ENCODE data around the gene CCN6.
"Not testable (repeated sequence)": the region's sequence is repeated elsewhere in the genome, so short reads cannot be mapped to it uniquely, and the experiment has no call there.

The CCN6 gene

DNA sequence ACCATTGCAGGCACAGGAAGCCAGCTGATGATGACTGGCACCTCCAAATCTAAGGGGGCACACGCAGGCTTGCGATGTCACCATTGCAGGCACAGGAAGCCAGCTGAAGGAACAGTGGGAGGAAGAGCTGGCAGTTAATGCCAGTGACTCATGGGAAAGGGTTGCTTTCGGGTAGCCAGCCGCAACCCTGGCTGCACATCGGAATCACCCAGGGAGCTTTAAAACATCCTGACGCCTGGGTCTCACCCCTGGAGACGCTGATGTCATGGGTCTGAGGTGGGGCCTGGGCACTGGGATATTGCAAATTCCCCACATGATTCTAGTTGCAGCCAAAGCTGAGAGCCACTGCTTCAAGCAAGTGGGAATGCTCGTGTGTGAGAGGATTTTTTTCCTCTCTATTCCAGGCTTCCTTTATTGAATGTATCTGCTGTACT lies 16.1 kb upstream of the CCN6 start:
- Histone ChIP-seq H3K27me3 (ENCODE audit: control insufficient read depth in 2 of 2, insufficient read depth in 2 of 2, low read length in 2 of 2) (no peaks in the 10 kb centered on the region), H3K9me3 (ENCODE audit: control insufficient read depth in 2 of 2, low read length in 2 of 2) (no peaks in the 10 kb centered on the region), H3K4me3 (ENCODE audit: low read length in 2 of 2) (no peak overlapping the region), H3K36me3 (ENCODE audit: control insufficient read depth in 2 of 2, insufficient read depth in 2 of 2, low read length in 2 of 2) (no peaks in the 10 kb centered on the region), H3K9ac (ENCODE audit: low read depth in 1 of 2, low read length in 2 of 2) (no peak overlapping the region), H3K27ac (ENCODE audit: low read depth in 2 of 2, low read length in 2 of 2) (peak overlapping the region in 1 of 2 donors; percentile 20), H3K4me1 (ENCODE audit: control insufficient read depth in 2 of 2, insufficient read depth in 2 of 2, low read length in 2 of 2) (peaks cover 0 to 4% of the 10 kb centered on the region in 2 donors)

DNA sequence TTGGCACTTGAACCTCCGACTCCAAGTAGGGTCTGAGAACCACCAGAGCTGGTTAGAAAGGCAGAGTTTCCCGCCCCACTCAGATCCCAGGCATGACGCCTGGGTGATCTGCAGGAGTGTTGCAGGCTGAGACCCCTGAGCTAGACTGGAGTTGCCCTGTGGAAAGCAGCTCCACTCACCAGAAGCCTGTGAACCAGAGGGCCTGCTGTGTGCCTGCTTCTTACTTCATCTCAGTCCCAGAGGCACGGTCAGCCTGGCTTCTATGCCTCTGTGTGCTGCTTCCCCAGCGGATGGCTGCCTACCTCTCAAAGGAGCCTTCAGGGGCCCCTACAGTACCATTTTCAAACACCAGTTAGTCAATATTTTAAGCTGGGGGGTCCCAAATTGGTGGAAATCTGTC lies 15.6 kb upstream of the CCN6 start:
- Histone ChIP-seq H3K9ac (ENCODE audit: low read depth in 1 of 2, low read length in 2 of 2) (no peak overlapping the region), H3K27ac (ENCODE audit: low read depth in 2 of 2, low read length in 2 of 2) (peak overlapping the region in 1 of 2 donors; percentile 20), H3K27me3 (ENCODE audit: control insufficient read depth in 2 of 2, insufficient read depth in 2 of 2, low read length in 2 of 2) (no peaks in the 10 kb centered on the region), H3K9me3 (ENCODE audit: control insufficient read depth in 2 of 2, low read length in 2 of 2) (no peaks in the 10 kb centered on the region), H3K4me3 (ENCODE audit: low read length in 2 of 2) (no peak overlapping the region), H3K4me1 (ENCODE audit: control insufficient read depth in 2 of 2, insufficient read depth in 2 of 2, low read length in 2 of 2) (peaks cover 0 to 4% of the 10 kb centered on the region in 2 donors), H3K36me3 (ENCODE audit: control insufficient read depth in 2 of 2, insufficient read depth in 2 of 2, low read length in 2 of 2) (no peaks in the 10 kb centered on the region)

DNA sequence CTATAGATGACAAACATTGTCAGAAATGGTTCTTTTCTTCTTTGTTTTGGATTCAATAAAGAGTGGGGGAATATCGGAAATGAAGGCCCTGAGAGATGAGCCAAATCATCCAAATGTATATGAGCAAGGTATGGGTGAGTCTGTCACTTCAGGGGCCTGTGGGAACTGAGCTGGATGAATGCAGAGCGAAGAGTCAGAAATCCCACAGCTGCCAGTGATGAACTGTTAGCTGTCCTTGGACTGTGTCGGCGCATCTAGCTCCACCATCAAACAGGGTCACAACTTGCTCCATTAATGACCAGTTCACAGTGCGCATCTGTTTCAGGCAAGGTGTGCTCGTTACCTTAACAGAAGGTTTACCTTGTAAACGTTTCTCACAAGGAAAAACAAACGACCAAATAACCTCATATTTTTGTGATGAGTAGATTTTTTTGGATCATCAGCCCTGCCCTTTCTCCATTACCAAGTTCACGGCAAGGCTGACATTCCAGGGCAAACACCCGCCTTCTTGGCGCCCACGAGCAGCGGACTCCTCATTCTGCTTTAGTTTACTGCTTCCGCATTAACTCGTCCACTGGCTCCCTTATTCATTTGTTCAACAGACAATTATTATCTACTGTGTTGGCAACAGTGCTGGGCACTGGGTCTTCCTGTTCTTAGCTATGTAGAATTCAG lies 15.0 kb upstream of the CCN6 start:
- Histone ChIP-seq H3K27me3 (ENCODE audit: control insufficient read depth in 2 of 2, insufficient read depth in 2 of 2, low read length in 2 of 2) (no peaks in the 10 kb centered on the region), H3K9me3 (ENCODE audit: control insufficient read depth in 2 of 2, low read length in 2 of 2) (no peaks in the 10 kb centered on the region), H3K9ac (ENCODE audit: low read depth in 1 of 2, low read length in 2 of 2) (no peak overlapping the region), H3K36me3 (ENCODE audit: control insufficient read depth in 2 of 2, insufficient read depth in 2 of 2, low read length in 2 of 2) (no peaks in the 10 kb centered on the region), H3K4me1 (ENCODE audit: control insufficient read depth in 2 of 2, insufficient read depth in 2 of 2, low read length in 2 of 2) (peaks cover 0 to 4% of the 10 kb centered on the region in 2 donors), H3K4me3 (ENCODE audit: low read length in 2 of 2) (no peak overlapping the region), H3K27ac (ENCODE audit: low read depth in 2 of 2, low read length in 2 of 2) (no peak overlapping the region)

- H3K9ac ChIP-seq (ENCODE audit: low read depth in 1 of 2, low read length in 2 of 2): no peak overlapping the region
- no peak overlapping the region for H3K4me3 ChIP-seq (ENCODE audit: low read length in 2 of 2)
- no peaks in the 10 kb centered on the region for H3K9me3 ChIP-seq (ENCODE audit: control insufficient read depth in 2 of 2, low read length in 2 of 2)
- peaks cover under 1 to 4% of the 10 kb centered on the region in 2 donors for H3K4me1 ChIP-seq (ENCODE audit: control insufficient read depth in 2 of 2, insufficient read depth in 2 of 2, low read length in 2 of 2)
- no peaks in the 10 kb centered on the region for H3K27me3 ChIP-seq (ENCODE audit: control insufficient read depth in 2 of 2, insufficient read depth in 2 of 2, low read length in 2 of 2)
- H3K27ac ChIP-seq (ENCODE audit: low read depth in 2 of 2, low read length in 2 of 2): no peak overlapping the region
- H3K36me3 ChIP-seq (ENCODE audit: control insufficient read depth in 2 of 2, insufficient read depth in 2 of 2, low read length in 2 of 2): no peaks in the 10 kb centered on the region
These were observed 14.5 kb upstream of the CCN6 start for GRCh38 chr6:112039431-112039770.

- Histone ChIP-seq H3K4me3 (ENCODE audit: low read length in 2 of 2) (no peak overlapping the region), H3K27ac (ENCODE audit: low read depth in 2 of 2, low read length in 2 of 2) (no peak overlapping the region), H3K36me3 (ENCODE audit: control insufficient read depth in 2 of 2, insufficient read depth in 2 of 2, low read length in 2 of 2) (no peaks in the 10 kb centered on the region), H3K27me3 (ENCODE audit: control insufficient read depth in 2 of 2, insufficient read depth in 2 of 2, low read length in 2 of 2) (no peaks in the 10 kb centered on the region), H3K4me1 (ENCODE audit: control insufficient read depth in 2 of 2, insufficient read depth in 2 of 2, low read length in 2 of 2) (peaks cover 2 to 4% of the 10 kb centered on the region in 2 donors), H3K9ac (ENCODE audit: low read depth in 1 of 2, low read length in 2 of 2) (no peak overlapping the region), H3K9me3 (ENCODE audit: control insufficient read depth in 2 of 2, low read length in 2 of 2) (no peaks in the 10 kb centered on the region)
These were observed 12.9 kb upstream of the CCN6 start for GRCh38 chr6:112040956-112041355.

DNA sequence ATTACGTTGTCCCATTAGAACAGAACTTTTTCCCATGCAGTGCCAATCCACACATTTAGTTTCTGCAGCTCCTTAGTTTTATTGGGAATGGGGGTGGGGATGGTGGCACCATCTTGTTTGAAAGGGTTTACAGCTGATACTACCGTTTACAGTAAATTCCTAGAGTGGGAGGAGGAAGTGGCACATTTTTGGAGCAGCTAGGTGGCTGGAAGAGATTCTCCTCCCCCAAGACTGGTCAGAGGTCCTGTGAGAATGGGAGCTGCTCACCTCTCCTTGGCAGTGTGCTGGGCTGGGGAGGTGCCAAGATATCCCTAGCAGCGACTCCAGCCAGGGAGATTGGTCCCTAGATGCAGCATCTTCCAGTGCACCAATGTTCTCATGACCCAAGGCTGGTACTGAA lies 12.4 kb upstream of the CCN6 start:
- Histone ChIP-seq H3K27ac (ENCODE audit: low read depth in 2 of 2, low read length in 2 of 2) (no peak overlapping the region), H3K9me3 (ENCODE audit: control insufficient read depth in 2 of 2, low read length in 2 of 2) (no peaks in the 10 kb centered on the region), H3K36me3 (ENCODE audit: control insufficient read depth in 2 of 2, insufficient read depth in 2 of 2, low read length in 2 of 2) (no peaks in the 10 kb centered on the region), H3K4me1 (ENCODE audit: control insufficient read depth in 2 of 2, insufficient read depth in 2 of 2, low read length in 2 of 2) (peaks cover 2 to 4% of the 10 kb centered on the region in 2 donors), H3K4me3 (ENCODE audit: low read length in 2 of 2) (no peak overlapping the region), H3K9ac (ENCODE audit: low read depth in 1 of 2, low read length in 2 of 2) (no peak overlapping the region), H3K27me3 (ENCODE audit: control insufficient read depth in 2 of 2, insufficient read depth in 2 of 2, low read length in 2 of 2) (no peaks in the 10 kb centered on the region)

- no peaks in the 10 kb centered on the region for H3K27me3 ChIP-seq (ENCODE audit: control insufficient read depth in 2 of 2, insufficient read depth in 2 of 2, low read length in 2 of 2)
- H3K36me3 ChIP-seq (ENCODE audit: control insufficient read depth in 2 of 2, insufficient read depth in 2 of 2, low read length in 2 of 2): no peaks in the 10 kb centered on the region
- H3K27ac ChIP-seq (ENCODE audit: low read depth in 2 of 2, low read length in 2 of 2): peak overlapping the region; percentile 78 to 83
- peak overlapping the region; percentile 61 to 66 for H3K9ac ChIP-seq (ENCODE audit: low read depth in 1 of 2, low read length in 2 of 2)
- H3K4me3 ChIP-seq (ENCODE audit: low read length in 2 of 2): peak overlapping the region; percentile 80 to 85
- H3K4me1 ChIP-seq (ENCODE audit: control insufficient read depth in 2 of 2, insufficient read depth in 2 of 2, low read length in 2 of 2): peaks cover 1 to 2% of the 10 kb centered on the region in 2 donors
- H3K9me3 ChIP-seq (ENCODE audit: control insufficient read depth in 2 of 2, low read length in 2 of 2): no peaks in the 10 kb centered on the region
These were observed 10.6 kb upstream of the CCN6 start for GRCh38 chr6:112043032-112044007.

DNA sequence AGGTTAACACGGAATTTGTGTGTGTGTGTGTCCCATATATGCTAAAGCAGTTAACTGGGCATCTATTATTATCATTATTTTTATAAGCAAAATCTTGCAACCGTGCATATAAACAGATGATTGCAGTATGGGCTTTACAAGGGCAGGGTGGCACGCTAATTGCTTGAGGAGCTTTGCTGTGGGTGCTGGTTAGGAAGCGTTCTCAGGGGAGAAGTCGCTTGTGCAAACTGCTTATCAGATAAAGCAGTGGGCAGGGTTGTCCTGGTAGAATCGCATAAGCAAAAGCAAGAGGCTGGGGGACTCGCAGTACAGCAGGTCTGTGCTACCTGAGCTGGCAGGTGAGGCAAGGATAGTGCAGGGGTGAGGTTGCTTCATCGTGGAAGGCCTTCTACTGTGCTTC lies 9.7 kb upstream of the CCN6 start:
- Histone ChIP-seq H3K27ac (ENCODE audit: low read depth in 2 of 2, low read length in 2 of 2) (no peak overlapping the region), H3K36me3 (ENCODE audit: control insufficient read depth in 2 of 2, insufficient read depth in 2 of 2, low read length in 2 of 2) (no peaks in the 10 kb centered on the region), H3K9ac (ENCODE audit: low read depth in 1 of 2, low read length in 2 of 2) (no peak overlapping the region), H3K27me3 (ENCODE audit: control insufficient read depth in 2 of 2, insufficient read depth in 2 of 2, low read length in 2 of 2) (no peaks in the 10 kb centered on the region), H3K4me3 (ENCODE audit: low read length in 2 of 2) (no peak overlapping the region), H3K4me1 (ENCODE audit: control insufficient read depth in 2 of 2, insufficient read depth in 2 of 2, low read length in 2 of 2) (peaks cover 0 to 2% of the 10 kb centered on the region in 2 donors), H3K9me3 (ENCODE audit: control insufficient read depth in 2 of 2, low read length in 2 of 2) (no peaks in the 10 kb centered on the region)

DNA sequence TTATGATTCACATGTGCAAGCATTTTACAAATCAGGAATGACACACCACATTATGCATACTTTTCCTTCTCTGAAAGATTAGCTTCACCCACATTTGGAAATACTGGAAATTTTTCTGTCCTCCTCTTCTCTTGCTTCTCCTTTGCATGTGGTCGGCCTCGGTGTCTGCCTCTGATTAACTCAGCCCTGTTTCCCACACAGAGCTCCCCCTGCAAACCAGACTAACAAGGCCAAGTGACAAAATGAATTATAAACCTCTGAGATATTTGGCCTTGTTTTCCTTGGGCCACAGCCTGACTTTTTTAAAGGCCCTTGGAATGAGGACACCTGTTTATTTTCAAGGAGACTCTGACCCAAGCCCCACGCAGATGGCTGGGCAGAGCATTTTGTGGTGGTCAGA lies 9.0 kb upstream of the CCN6 start:
- Histone ChIP-seq H3K27me3 (ENCODE audit: control insufficient read depth in 2 of 2, insufficient read depth in 2 of 2, low read length in 2 of 2) (no peaks in the 10 kb centered on the region), H3K27ac (ENCODE audit: low read depth in 2 of 2, low read length in 2 of 2) (no peak overlapping the region), H3K9me3 (ENCODE audit: control insufficient read depth in 2 of 2, low read length in 2 of 2) (no peaks in the 10 kb centered on the region), H3K4me1 (ENCODE audit: control insufficient read depth in 2 of 2, insufficient read depth in 2 of 2, low read length in 2 of 2) (peaks cover 0 to 2% of the 10 kb centered on the region in 2 donors), H3K9ac (ENCODE audit: low read depth in 1 of 2, low read length in 2 of 2) (no peak overlapping the region), H3K36me3 (ENCODE audit: control insufficient read depth in 2 of 2, insufficient read depth in 2 of 2, low read length in 2 of 2) (no peaks in the 10 kb centered on the region), H3K4me3 (ENCODE audit: low read length in 2 of 2) (no peak overlapping the region)

GRCh38 chr6:112047523-112047922 lies 6.4 kb upstream of the CCN6 start:
- H3K9ac ChIP-seq (ENCODE audit: low read depth in 1 of 2, low read length in 2 of 2); H3K27me3 ChIP-seq (ENCODE audit: control insufficient read depth in 2 of 2, insufficient read depth in 2 of 2, low read length in 2 of 2); H3K27ac ChIP-seq (ENCODE audit: low read depth in 2 of 2, low read length in 2 of 2); H3K9me3 ChIP-seq (ENCODE audit: control insufficient read depth in 2 of 2, low read length in 2 of 2); H3K4me1 ChIP-seq (ENCODE audit: control insufficient read depth in 2 of 2, insufficient read depth in 2 of 2, low read length in 2 of 2); H3K4me3 ChIP-seq (ENCODE audit: low read length in 2 of 2); H3K36me3 ChIP-seq (ENCODE audit: control insufficient read depth in 2 of 2, insufficient read depth in 2 of 2, low read length in 2 of 2): not testable (repeated sequence)

All from mucosa of rectum (tissue), 2 donors.